Stimulated activated CD8-positive, alpha-beta memory T cell treated with anti-CD3 and anti-CD28 coated beads, Interleukin-4, amount 100 ng/mL, for 1 hour (primary cell): ENCODE measurements around the gene TMEM235.
"Not testable (repeated sequence)": the region's sequence is repeated elsewhere in the genome, so short reads cannot be mapped to it uniquely, and the experiment has no call there.

Experiments used
- DNase-seq, 2 donors: peaks; one replicate each; pipeline ENCODE4 v3.0.0-alpha.2; 2020; ENCODE audit warnings: low read depth in 2 of 2, low spot score in 1 of 2

TMEM235 gene

GRCh38 chr17:78237401-78238012, 6.1 kb downstream of the TMEM235 start:
- DNase-seq: no peak

DNA sequence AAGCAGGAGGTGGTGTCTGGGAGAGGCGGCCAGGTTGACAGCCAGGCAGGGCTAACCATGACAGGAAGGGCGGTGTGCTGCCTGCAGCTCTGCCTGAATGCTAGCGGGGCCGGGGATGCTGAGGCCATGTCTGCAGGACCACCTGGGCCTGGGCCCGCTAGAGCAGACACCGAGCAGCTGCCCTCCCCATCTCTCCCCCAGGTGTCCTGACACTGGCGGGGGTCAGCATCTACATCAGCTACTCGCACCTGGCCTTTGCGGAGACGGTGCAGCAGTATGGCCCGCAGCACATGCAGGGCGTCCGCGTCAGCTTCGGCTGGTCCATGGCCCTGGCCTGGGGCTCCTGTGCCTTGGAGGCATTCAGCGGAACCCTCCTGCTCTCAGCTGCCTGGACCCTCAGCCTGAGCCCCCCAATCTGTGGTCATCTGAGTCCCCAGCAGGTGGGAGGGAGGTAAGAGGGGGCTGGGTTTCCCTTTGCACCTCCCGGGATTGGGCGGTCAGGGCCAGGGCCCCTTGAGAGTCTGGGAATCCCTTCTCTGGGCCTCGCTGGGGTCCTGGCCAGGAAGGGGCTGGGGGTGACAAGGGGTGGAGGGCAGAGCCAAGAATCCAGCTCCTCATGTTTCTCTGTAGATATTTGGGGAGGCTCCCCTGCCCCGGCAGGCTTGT, 7.5 kb downstream of the TMEM235 start:
- no peak for DNase-seq

GRCh38 chr17:78239489-78239931, 8.1 kb downstream of the TMEM235 start:
- DNase-seq: no peak

DNA sequence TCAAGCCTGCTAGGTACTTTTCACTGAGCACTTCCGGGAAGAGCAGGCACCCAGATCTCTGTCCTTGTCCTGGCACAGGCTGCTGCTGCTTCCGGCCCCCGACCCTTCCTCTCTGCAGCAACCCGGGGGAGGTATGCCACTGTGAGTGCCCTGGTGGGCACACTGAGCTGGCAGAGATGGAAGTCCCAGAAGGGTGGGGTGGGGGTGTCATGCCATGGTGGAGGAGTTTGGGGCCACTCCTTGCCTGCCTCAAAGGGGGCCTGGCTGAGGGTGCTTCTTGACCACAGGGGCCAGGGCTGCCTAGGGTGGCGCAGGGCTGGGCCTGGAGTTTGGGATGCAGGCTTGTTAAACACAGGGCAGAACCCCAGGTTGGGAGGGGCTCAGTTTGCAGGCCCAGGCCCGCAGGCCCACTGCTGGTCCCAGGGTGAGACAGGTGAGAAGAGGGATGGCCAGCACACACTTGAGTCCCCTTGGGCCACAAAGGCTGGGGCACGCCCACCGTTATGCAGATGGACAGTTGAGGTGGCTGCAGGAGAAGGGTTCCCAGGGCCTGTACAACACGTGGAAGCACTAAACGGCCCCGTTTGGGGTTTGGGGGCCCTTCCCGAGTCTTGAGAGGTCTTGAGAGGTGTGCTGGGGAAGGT, 8.7 kb downstream of the TMEM235 start:
- no peak for DNase-seq

- no peak for DNase-seq
Measured at GRCh38 chr17:78240839-78241238, 9.4 kb downstream of the TMEM235 start.

DNA sequence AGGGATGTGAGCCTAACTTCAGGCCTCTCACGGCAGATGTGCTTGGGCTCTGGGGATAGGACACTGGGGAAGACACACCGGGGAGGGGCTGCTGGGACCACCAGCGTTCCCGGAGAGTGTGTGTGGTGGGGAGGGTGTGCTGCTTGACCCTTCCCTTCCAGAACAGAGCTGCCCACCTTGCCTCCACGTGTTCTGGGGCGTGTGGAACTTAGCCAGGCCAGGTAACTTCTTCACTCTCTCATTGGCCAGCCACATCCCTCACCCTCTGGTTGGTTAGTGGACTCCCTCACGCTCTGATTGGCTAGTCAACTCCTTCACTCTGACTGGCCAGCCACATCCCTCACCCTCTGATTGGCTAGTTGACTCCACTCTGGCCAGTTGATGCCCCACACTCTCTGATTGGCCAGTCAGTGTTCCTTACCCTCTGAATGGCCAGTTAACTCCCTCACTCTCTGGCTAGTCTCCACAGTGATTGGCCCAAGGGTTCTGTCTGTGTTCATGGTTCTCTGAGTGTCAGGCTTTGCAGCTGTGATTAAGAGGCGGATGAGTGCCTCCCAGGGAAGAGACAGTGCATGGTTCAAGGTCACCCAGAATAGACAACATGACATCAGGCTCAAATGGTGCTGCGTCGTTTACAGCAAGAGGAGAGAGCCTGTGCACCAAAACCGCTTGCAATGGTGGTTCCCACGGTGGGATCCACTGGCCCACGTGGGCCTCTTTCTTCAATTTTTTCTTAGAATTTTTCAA, 10.0 kb downstream of the TMEM235 start:
- DNase-seq: no peak

- DNase-seq: no peak
Measured at GRCh38 chr17:78242024-78242742, 10.8 kb downstream of the TMEM235 start.

GRCh38 chr17:78247304-78247703, 15.9 kb downstream of the TMEM235 start:
- no peak for DNase-seq

DNA sequence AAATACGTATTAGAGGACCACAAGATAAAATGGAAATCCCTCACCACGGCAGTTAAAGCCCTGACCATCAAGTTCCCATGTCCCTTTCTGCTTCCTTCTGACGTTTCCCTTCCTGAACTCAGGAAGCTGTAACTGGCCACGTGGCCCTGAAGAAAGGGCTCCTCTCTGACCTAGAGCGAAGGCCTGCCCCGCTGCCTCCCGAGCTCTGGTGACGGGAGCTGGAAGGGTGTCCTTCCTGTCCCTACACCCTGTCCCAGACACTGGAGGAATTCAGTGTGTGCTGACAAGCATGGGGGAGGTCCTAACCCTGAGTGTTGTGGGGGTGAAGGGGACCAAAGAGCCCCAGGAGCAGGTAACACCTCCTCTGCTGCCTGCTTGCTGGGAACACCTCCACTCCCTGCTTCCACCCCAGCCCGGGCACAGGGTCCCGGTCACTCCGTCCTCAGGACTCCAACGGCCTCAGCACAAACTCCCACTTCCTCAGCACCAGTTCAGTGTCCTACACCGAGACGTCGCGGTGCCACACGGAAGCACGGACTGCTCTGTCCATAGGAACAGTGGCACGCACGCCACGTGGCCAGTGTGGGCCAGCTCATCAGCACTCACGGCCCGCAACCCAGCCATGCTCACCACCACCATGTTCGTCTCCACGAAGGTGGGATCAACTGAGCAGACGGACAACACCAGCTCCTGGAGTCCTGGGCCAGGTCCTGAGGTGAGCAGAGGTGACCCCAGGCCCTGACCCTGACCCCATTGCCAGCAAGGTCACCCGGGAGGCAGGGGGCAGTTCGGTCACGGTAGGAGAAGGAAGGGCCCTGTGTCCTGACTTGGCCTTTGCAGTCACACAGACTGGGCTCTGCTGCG, 16.9 kb downstream of the TMEM235 start:
- no peak for DNase-seq

DNA sequence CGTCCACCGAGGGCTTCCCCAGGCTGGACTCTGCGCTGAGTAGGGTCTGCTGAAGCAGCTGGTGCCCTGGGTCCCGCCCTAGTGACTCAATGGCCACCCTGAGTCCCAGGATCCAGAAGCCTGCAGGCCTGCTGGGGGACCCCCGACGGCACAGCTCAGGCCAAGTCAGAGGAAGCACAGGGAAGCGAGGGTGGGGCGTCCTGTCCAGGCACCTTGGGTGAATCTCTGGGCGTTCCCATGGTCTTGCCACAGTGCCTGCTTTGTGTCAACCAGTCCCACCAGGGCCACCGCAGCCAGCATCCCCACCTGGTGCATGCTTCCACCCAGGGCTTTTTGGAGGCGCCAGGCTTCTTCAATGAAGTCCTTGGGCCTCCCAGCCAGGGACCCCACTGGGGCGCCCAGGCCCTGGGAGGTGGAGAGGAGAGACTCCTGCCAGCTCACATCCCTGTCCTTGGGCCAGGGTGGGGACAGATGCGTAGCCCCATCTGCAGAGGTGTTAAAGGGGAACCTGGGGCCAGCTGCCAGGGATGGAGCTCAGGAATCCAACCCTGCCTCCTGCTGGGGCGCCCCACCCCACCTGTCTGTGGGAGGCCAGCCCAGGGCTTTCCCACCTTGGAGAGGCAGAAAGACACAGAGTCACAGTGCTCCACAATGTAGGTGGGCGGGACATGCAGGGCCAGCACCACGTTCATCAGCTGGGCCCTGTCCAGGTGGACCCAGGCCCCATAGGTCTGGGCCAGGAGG, 17.8 kb downstream of the TMEM235 start:
- no peak for DNase-seq

GRCh38 chr17:78249818-78250806, 18.7 kb downstream of the TMEM235 start:
- DNase-seq: no peak

- DNase-seq: peak; percentile 60 to 70
Measured at GRCh38 chr17:78250891-78251772, 19.7 kb downstream of the TMEM235 start.

- no peak for DNase-seq
Measured at GRCh38 chr17:78251773-78252103, 20.3 kb downstream of the TMEM235 start.

- DNase-seq: peak; percentile 16 to 52
Measured at GRCh38 chr17:78252111-78252634, 20.7 kb downstream of the TMEM235 start.

DNA sequence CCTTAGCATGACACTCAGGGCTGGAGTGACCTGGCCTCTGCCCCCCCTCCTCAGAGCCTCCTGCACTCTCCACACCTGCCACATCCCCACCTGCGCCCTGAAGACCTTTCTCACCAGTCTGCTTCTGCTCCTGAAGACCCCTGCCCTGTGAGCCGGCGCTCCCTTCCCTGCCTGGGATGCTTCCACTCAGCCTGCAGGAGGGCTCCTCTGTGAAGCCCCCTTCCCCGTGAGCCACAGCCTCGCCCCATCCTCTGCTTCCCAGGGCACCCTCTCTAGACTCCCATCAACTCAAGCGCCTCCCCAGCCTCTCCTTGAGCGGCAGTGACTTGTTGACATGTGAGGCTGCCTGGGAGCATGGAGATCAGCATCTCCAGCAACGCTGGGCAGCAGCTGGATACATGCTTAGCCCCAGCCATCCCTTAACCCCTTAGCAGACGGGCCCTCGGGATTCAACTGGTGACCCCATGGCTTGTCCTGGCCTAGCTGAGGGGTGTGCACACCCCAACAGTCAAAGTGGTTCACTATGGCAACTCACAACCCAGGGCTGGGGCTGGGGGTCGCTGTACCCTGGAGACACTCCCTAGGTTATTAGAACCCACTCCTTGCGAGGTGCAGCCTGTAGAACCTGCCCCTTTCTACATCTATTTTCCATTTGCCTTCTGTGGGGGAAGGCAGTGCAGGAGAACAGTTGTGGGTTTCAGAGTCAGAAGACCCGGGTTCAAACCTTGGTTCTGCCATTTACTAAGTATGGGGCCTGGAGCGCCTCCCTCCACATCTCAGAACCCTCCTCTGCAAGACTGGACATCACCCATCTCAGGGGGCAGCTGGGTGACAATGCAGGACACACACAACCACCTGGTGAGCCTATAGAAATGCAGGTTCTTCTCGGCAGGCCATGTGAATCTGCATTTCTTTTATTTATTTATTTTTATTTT, 21.5 kb downstream of the TMEM235 start:
- DNase-seq: no peak

- DNase-seq: not testable (repeated sequence)
Measured at GRCh38 chr17:78253636-78253945, 22.2 kb downstream of the TMEM235 start.
